ENCODE results near the gene RNF14. TPM values are rescaled to one million over a fixed set of nuclear protein-coding genes. Genes with fewer than 3 reads are reported as not detected.

The RNF14 gene
- total and polyA plus RNA-seq, 10 of the 15 experiments (the other 5 are each of a cell fraction or from before 2014, with no cell fraction given), result 13.2 to 41.8 (median 28.3) TPM

- no peak overlapping the region for H3K27ac ChIP-seq (ENCODE audit: control insufficient read depth, insufficient read depth)
- in situ Hi-C loops (cut with MboI) (no loop called here), intact Hi-C loops (cut with micrococcal nuclease; ENCODE audit: unreplicated experiment) (no loop called here)
- ChIA-PET POLR2A (no interaction called here), CTCF (interaction anchor here (0.7 kb wide), 1 partner anchor 555 kb away, joined by 3 read pairs; no protein-coding TSS in a partner anchor), RAD21 (ENCODE audit: unreplicated experiment) (no interaction called here), SMC1A (ENCODE audit: uncharacterized antibody, unreplicated experiment) (no interaction called here)
- no peaks in the 10 kb centered on the region for H3K36me3 ChIP-seq (ENCODE audit: control insufficient read depth in 2 of 2, insufficient read depth in 2 of 2, low read length in 1 of 2)
- no peaks in the 10 kb centered on the region for H4K20me1 ChIP-seq (ENCODE audit: control insufficient read depth, insufficient read depth)
- no TSS peak for BruUV-seq (replicated peaks)
- no peak for ATAC-seq
- no peak overlapping the region for H3K9ac ChIP-seq (ENCODE audit: control insufficient read depth, insufficient read depth, low read length)
- no peaks in the 10 kb centered on the region for H3K9me3 ChIP-seq (replicated peaks; ENCODE audit: control insufficient read depth, insufficient read depth, low read length)
- WGBS (ENCODE audit: insufficient coverage, insufficient replicate concordance, low lambda C conversion rate, missing lambda C conversion rate), result 29% methylated on average over 2 of the region's 2 CpGs
- H3K4me3 ChIP-seq, result no peak overlapping the region
- no peak overlapping the region for H3K4me2 ChIP-seq (ENCODE audit: control insufficient read depth, insufficient read depth)
- no peak overlapping the region for H2AFZ ChIP-seq (ENCODE audit: control insufficient read depth, low read depth, low read length)
- no peaks in the 10 kb centered on the region for H3K79me2 ChIP-seq (ENCODE audit: control insufficient read depth, insufficient read depth, low read length)
- H3K27me3 ChIP-seq (replicated peaks in 1 of 2; ENCODE audit: control insufficient read depth in 2 of 2, insufficient read depth in 2 of 2, low read length in 1 of 2), result no peaks in the 10 kb centered on the region
- no peak for FAIRE-seq
- no peak for DNase-seq (ENCODE audit: low read depth, low spot score)
- TF ChIP-seq DPF2 (IDR thresholded peaks at IDR 0.05) (no peak), MTA2 (IDR thresholded peaks at IDR 0.05; ENCODE audit: low read depth) (no peak), NKRF (conservative IDR thresholded peaks at IDR 0.05) (no peak), E4F1 (IDR thresholded peaks at IDR 0.05; ENCODE audit: borderline replicate concordance, partially characterized antibody) (no peak), CEBPB (IDR thresholded peaks at IDR 0.05; ENCODE audit: borderline replicate concordance in 1 of 2, low read depth in 2 of 2, low read length in 2 of 2) (no peak), ZNF622 (IDR thresholded peaks at IDR 0.05) (no peak), FOS (IDR thresholded peaks at IDR 0.05; ENCODE audit: borderline replicate concordance, extremely low read depth, insufficient read length) (no peak), HDGF (IDR thresholded peaks at IDR 0.05) (no peak), EP300 (IDR thresholded peaks at IDR 0.05; ENCODE audit: borderline replicate concordance in 1 of 2, control insufficient read depth in 1 of 2, low read depth in 2 of 2, low read length in 2 of 2) (no peak), GABPA (IDR thresholded peaks at IDR 0.05; ENCODE audit: low read depth) (no peak), HSF1 (IDR thresholded peaks at IDR 0.05; ENCODE audit: low read depth, low read length) (no peak), E2F8 (IDR thresholded peaks at IDR 0.05; ENCODE audit: low read depth, partially characterized antibody) (no peak), RCOR1 (conservative IDR thresholded peaks at IDR 0.05; ENCODE audit: low read depth, low read length) (no peak), BMI1 (IDR thresholded peaks at IDR 0.05; ENCODE audit: borderline replicate concordance) (no peak), TAF1 (IDR thresholded peaks at IDR 0.05; ENCODE audit: borderline replicate concordance, low read depth, low read length) (no peak)
- no peaks in the 10 kb centered on the region for H3K4me1 ChIP-seq (ENCODE audit: control insufficient read depth, insufficient read depth, low read length)
These were observed 20.1 kb upstream of the RNF14 start for GRCh38 chr5:141948812-141949211.
